ENCODE results near the gene TRPV2. TPM values are rescaled to one million over a fixed set of nuclear protein-coding genes. Genes with fewer than 3 reads are reported as not detected.
A peak's percentile ranks its signal among the peaks of the same experiment; 100 is the strongest.
"Not testable (repeated sequence)": the region's sequence is repeated elsewhere in the genome, so short reads cannot be mapped to it uniquely, and the experiment has no call there.

Gene TRPV2
- total and polyA plus RNA-seq, 7 experiments from 2014 or later, result 66.8 to 141 (median 80.0) TPM

- peak; percentile 41 for ATAC-seq
- DNase-seq, result no peak
- H3K36me3 Mint-ChIP-seq, result no peaks in the 10 kb centered on the region
- H3K9me3 ChIP-seq (ENCODE audit: control insufficient read depth in 2 of 3, low read length in 3 of 3), result no peaks in the 10 kb centered on the region
- H3K36me3 ChIP-seq (ENCODE audit: control insufficient read depth in 2 of 3, insufficient read depth in 3 of 3, low read length in 3 of 3), result no peaks in the 10 kb centered on the region
- H3K4me1 Mint-ChIP-seq, result peaks cover 0 to 10% (median 6%) of the 10 kb centered on the region in 7 donors
- POLR2A ChIA-PET, result no interaction called here
- H3K4me3 ChIP-seq (ENCODE audit: low read length), result no peak overlapping the region
- H3K27ac Mint-ChIP-seq, result peak overlapping the region in 3 of 9 donors; percentile 12 to 38 (median 22)
- intact Hi-C loops (cut with micrococcal nuclease), result no loop called here
- no peak overlapping the region for H3K4me3 Mint-ChIP-seq
- CTCF ChIA-PET, result no interaction called here
- H3K27me3 ChIP-seq (ENCODE audit: control insufficient read depth in 2 of 2, insufficient read depth in 2 of 2, low read length in 2 of 2), result no peaks in the 10 kb centered on the region
- H3K4me1 ChIP-seq (ENCODE audit: control insufficient read depth in 2 of 2, insufficient read depth in 2 of 2, low read length in 2 of 2), result no peaks in the 10 kb centered on the region
- H3K27ac ChIP-seq (ENCODE audit: low read depth, low read length), result no peak overlapping the region
- peaks cover 0 to 15% (median 7%) of the 10 kb centered on the region in 5 donors for H3K27me3 Mint-ChIP-seq
- no peaks in the 10 kb centered on the region for H3K9me3 Mint-ChIP-seq
Measured at GRCh38 chr17:16398270-16399267, 16.8 kb upstream of the TRPV2 start.

- intact Hi-C loops (cut with micrococcal nuclease); H3K4me3 ChIP-seq (ENCODE audit: low read length); H3K36me3 Mint-ChIP-seq; H3K9me3 Mint-ChIP-seq; H3K4me3 Mint-ChIP-seq; H3K27ac ChIP-seq (ENCODE audit: low read depth, low read length); H3K4me1 ChIP-seq (ENCODE audit: control insufficient read depth in 2 of 2, insufficient read depth in 2 of 2, low read length in 2 of 2); H3K27ac Mint-ChIP-seq; DNase-seq; POLR2A ChIA-PET; CTCF ChIA-PET; H3K9me3 ChIP-seq (ENCODE audit: control insufficient read depth in 2 of 3, low read length in 3 of 3); H3K36me3 ChIP-seq (ENCODE audit: control insufficient read depth in 2 of 3, insufficient read depth in 3 of 3, low read length in 3 of 3); H3K27me3 ChIP-seq (ENCODE audit: control insufficient read depth in 2 of 2, insufficient read depth in 2 of 2, low read length in 2 of 2); ATAC-seq: not testable (repeated sequence)
- peaks cover 2 to 13% (median 9%) of the 10 kb centered on the region in 7 donors for H3K4me1 Mint-ChIP-seq
- H3K27me3 Mint-ChIP-seq, result peaks cover 5 to 36% (median 14%) of the 10 kb centered on the region in 5 donors
Measured at GRCh38 chr17:16403847-16404246, 11.5 kb upstream of the TRPV2 start.

GRCh38 chr17:16406742-16407674, 8.4 kb upstream of the TRPV2 start:
- CTCF ChIA-PET, result no interaction called here
- POLR2A ChIA-PET, result interaction anchor here (0.8 to 1.8 kb wide), 2 partner anchors 12 to 31 kb away, joined by 5 to 6 read pairs; no protein-coding TSS in a partner anchor
- Mint-ChIP-seq H3K9me3 (no peaks in the 10 kb centered on the region), H3K27me3 (peaks cover 0 to 38% (median 12%) of the 10 kb centered on the region in 5 donors), H3K4me1 (peaks cover 0 to 11% (median 6%) of the 10 kb centered on the region in 7 donors), H3K4me3 (peak overlapping the region; percentile 14 to 83 (median 60)), H3K27ac (no peak overlapping the region), H3K36me3 (no peaks in the 10 kb centered on the region)
- DNase-seq (peak in 1 of 9 donors; percentile 10), ATAC-seq (peak; percentile 18)
- Histone ChIP-seq H3K27me3 (ENCODE audit: control insufficient read depth in 2 of 2, insufficient read depth in 2 of 2, low read length in 2 of 2) (no peaks in the 10 kb centered on the region), H3K36me3 (ENCODE audit: control insufficient read depth in 2 of 3, insufficient read depth in 3 of 3, low read length in 3 of 3) (no peaks in the 10 kb centered on the region), H3K4me1 (ENCODE audit: control insufficient read depth in 2 of 2, insufficient read depth in 2 of 2, low read length in 2 of 2) (no peaks in the 10 kb centered on the region), H3K27ac (ENCODE audit: low read depth, low read length) (peak overlapping the region; percentile 14), H3K9me3 (ENCODE audit: control insufficient read depth in 2 of 3, low read length in 3 of 3) (no peaks in the 10 kb centered on the region), H3K4me3 (ENCODE audit: low read length) (peak overlapping the region; percentile 55)
- intact Hi-C loops (cut with micrococcal nuclease), result no loop called here

GRCh38 chr17:16407911-16408588, 7.3 kb upstream of the TRPV2 start:
- DNase-seq (no peak), ATAC-seq (no peak)
- no peak overlapping the region for H3K27ac Mint-ChIP-seq
- H3K9me3 ChIP-seq (ENCODE audit: control insufficient read depth in 2 of 3, low read length in 3 of 3), result no peaks in the 10 kb centered on the region
- H3K9me3 Mint-ChIP-seq, result no peaks in the 10 kb centered on the region
- ChIA-PET CTCF (no interaction called here), POLR2A (interaction anchor here (0.5 to 1.8 kb wide), 2 partner anchors 23 to 30 kb away, joined by 3 to 5 read pairs; no protein-coding TSS in a partner anchor)
- no peak overlapping the region for H3K4me3 ChIP-seq (ENCODE audit: low read length)
- H3K36me3 ChIP-seq (ENCODE audit: control insufficient read depth in 2 of 3, insufficient read depth in 3 of 3, low read length in 3 of 3), result no peaks in the 10 kb centered on the region
- peak overlapping the region in 8 of 10 donors; percentile 4 to 71 (median 33) for H3K4me3 Mint-ChIP-seq
- H3K36me3 Mint-ChIP-seq, result peaks cover 0 to 1% (median 0%) of the 10 kb centered on the region in 5 donors
- H3K4me1 Mint-ChIP-seq, result peaks cover 0 to 13% (median 6%) of the 10 kb centered on the region in 7 donors
- H3K27ac ChIP-seq (ENCODE audit: low read depth, low read length), result no peak overlapping the region
- peaks cover 0 to 38% (median 9%) of the 10 kb centered on the region in 5 donors for H3K27me3 Mint-ChIP-seq
- intact Hi-C loops (cut with micrococcal nuclease), result no loop called here
- H3K27me3 ChIP-seq (ENCODE audit: control insufficient read depth in 2 of 2, insufficient read depth in 2 of 2, low read length in 2 of 2), result no peaks in the 10 kb centered on the region
- no peaks in the 10 kb centered on the region for H3K4me1 ChIP-seq (ENCODE audit: control insufficient read depth in 2 of 2, insufficient read depth in 2 of 2, low read length in 2 of 2)

GRCh38 chr17:16417399-16417798, 2.0 kb downstream of the TRPV2 start:
- peaks cover 41 to 64% (median 50%) of the 10 kb centered on the region in 7 donors for H3K4me1 Mint-ChIP-seq
- intact Hi-C loops (cut with micrococcal nuclease), result loop anchor here (5.0 to 10.0 kb wide), 4 partner anchors 130 to 1555 kb away; partner anchors contain the start of genes DRC3 (in 1 of the 2), NCOR1 (in 1 of the 2), PIGL (in 1 of the 2) and TOM1L2 (in 1 of the 2)

More at GRCh38 chr17:16417399-16417798, 2.0 kb downstream of the TRPV2 start:
- H3K27me3 ChIP-seq (ENCODE audit: control insufficient read depth in 2 of 2, insufficient read depth in 2 of 2, low read length in 2 of 2), result no peaks in the 10 kb centered on the region
- DNase-seq (no peak), ATAC-seq (no peak)
- no peaks in the 10 kb centered on the region for H3K9me3 ChIP-seq (ENCODE audit: control insufficient read depth in 2 of 3, low read length in 3 of 3)
- H3K4me3 Mint-ChIP-seq, result peak overlapping the region in 8 of 10 donors; percentile 90 to 100 (median 96)
- ChIA-PET CTCF (interaction anchor here (1.0 kb wide), 1 partner anchor 10 kb away, joined by 3 read pairs; no protein-coding TSS in a partner anchor), POLR2A (interaction anchor here (1.9 to 4.6 kb wide), 3 partner anchors 22 to 65 kb away, joined by 4 to 55 read pairs (median 36); partner anchors contain the start of gene UBB)
- peaks cover 19 to 49% (median 23%) of the 10 kb centered on the region in 3 experiments for H3K36me3 ChIP-seq (ENCODE audit: control insufficient read depth in 2 of 3, insufficient read depth in 3 of 3, low read length in 3 of 3)
- H3K4me1 ChIP-seq (ENCODE audit: control insufficient read depth in 2 of 2, insufficient read depth in 2 of 2, low read length in 2 of 2), result peaks cover 42 to 51% of the 10 kb centered on the region in 2 donors
- H3K27ac Mint-ChIP-seq, result peak overlapping the region in 8 of 9 donors; percentile 26 to 100 (median 98)
- H3K36me3 Mint-ChIP-seq, result peaks cover 6 to 41% (median 14%) of the 10 kb centered on the region in 5 donors
- no peaks in the 10 kb centered on the region for H3K9me3 Mint-ChIP-seq
- peak overlapping the region; percentile 94 for H3K27ac ChIP-seq (ENCODE audit: low read depth, low read length)
- no peak overlapping the region for H3K4me3 ChIP-seq (ENCODE audit: low read length)
- H3K27me3 Mint-ChIP-seq, result no peaks in the 10 kb centered on the region

Data from naive thymus-derived CD4-positive, alpha-beta T cell (primary cell).